Pancreas (tissue), 10 donors: ENCODE measurements around the gene RBM19. TPM values are rescaled to one million over a fixed set of nuclear protein-coding genes. Genes with fewer than 3 reads are reported as not detected.
A peak's percentile ranks its signal among the peaks of the same experiment; 100 is the strongest.

Source experiments
- ATAC-seq, 4 donors: fragments of 200-7000 bp; cut with Tn5 transposase; one replicate each; pipeline versions ENCODE4 v1.8.0 to v1.9.1; 2020; ENCODE audit warnings: mild to moderate bottlenecking in 4 of 4, moderate library complexity in 4 of 4
- DNase-seq, 6 donors: peaks; one replicate each; pipeline ENCODE4 v3.0.0-alpha.2; 2020
- FAIRE-seq: peaks from 2 replicates; lab custom pipeline; 2012; peaks lifted over from hg19 to GRCh38; lab: Jason Lieb, UNC
- H3K27ac ChIP-seq, 4 donors: fragments of 200-600 bp; sonication (generic); 1 replicate in 3 of 4; 2 replicates in 1 of 4; pipeline versions ENCODE4 v1.5.0 to v1.8.0; 2020
- H3K27me3 ChIP-seq, 4 donors: fragments of 200-600 bp; one replicate each; pipeline ENCODE4 v1.8.0; 2021
- H3K36me3 ChIP-seq, 3 donors: fragments of 200-600 bp; sonication (generic) in 1 of 3; one replicate each; pipeline versions ENCODE4 v1.5.0 to v1.8.0; 2020 to 2021
- H3K4me1 ChIP-seq, 3 donors: fragments of 200-600 bp; one replicate each; pipeline ENCODE4 v1.8.0; 2021
- H3K4me3 ChIP-seq, 4 donors: fragments of 200-600 bp; sonication (generic) in 2 of 4; one replicate each; pipeline versions ENCODE4 v1.5.0 to v1.8.0; 2020 to 2021
- H3K9me3 ChIP-seq, 4 donors: fragments of 200-600 bp; one replicate each; pipeline ENCODE4 v1.8.0; 2021
- WGBS, 2 donors: extraction: QIAGEN DNeasy Blood & Tissue Kit; methylation state at CpG; one replicate each; pipeline ENCODE4 v1.1.7; 2013; 5-methylcytosine and 5-hydroxymethylcytosine counted together
- intact Hi-C, 3 donors: fragments of 100-400 bp; cut with DNase I; formaldehyde crosslinking; loops; one replicate each; pipeline versions ENCODE4 v1.11.1 to v1.14.2; 2022
- polyA plus RNA-seq, 2 donors: library from polyadenylated mRNA; stranded (reverse); fragments of 200-250 nt; gene quantifications; one replicate each; pipeline ENCODE4 v1.2.3, GENCODE V29; 2013
- total RNA-seq, 6 donors: library from RNA; stranded (reverse); fragmentation: NEBNext Ultra II Directional in 4 of 6; extraction: Animal tissue kit (Norgen Biotek cat#: 25700) in 4 of 6; gene quantifications; one replicate each; pipeline versions ENCODE4 v1.2.1 to v1.2.4, GENCODE V29; 2021 to 2023
- TF ChIP-seq, protein P1 (sequence below), 4 donors: fragments of 200-600 bp; sonication (generic) in 3 of 4; IDR thresholded peaks; one replicate each; pipeline versions ENCODE4 v1.5.0 to v1.8.0; 2021; ENCODE audit warnings: antibody characterized with exemption in 4 of 4
- donor health status: healthy with polysubstance abuse.
- donor health status: DM: no; HTN: no; CAD: no; lungs with moderate emphysema.
- donor health status: DM: no; HTN: no; CAD: no.
- donor health status: control.
- donor health status: control.
- donor health status: Bipolar disorder and iron deficiency.
- donor health status: DM: yes; HTN: yes; CAD: no.
- donor health status: DM: no; HTN: no; CAD: no.
- donor health status: DM: no; HTN: no; CAD: no.
- donor health status: DM: yes; HTN: yes; CAD: no.

The RBM19 gene
- total and polyA plus RNA-seq, 8 donors: 13.9 to 32.2 (median 15.8) TPM

DNA sequence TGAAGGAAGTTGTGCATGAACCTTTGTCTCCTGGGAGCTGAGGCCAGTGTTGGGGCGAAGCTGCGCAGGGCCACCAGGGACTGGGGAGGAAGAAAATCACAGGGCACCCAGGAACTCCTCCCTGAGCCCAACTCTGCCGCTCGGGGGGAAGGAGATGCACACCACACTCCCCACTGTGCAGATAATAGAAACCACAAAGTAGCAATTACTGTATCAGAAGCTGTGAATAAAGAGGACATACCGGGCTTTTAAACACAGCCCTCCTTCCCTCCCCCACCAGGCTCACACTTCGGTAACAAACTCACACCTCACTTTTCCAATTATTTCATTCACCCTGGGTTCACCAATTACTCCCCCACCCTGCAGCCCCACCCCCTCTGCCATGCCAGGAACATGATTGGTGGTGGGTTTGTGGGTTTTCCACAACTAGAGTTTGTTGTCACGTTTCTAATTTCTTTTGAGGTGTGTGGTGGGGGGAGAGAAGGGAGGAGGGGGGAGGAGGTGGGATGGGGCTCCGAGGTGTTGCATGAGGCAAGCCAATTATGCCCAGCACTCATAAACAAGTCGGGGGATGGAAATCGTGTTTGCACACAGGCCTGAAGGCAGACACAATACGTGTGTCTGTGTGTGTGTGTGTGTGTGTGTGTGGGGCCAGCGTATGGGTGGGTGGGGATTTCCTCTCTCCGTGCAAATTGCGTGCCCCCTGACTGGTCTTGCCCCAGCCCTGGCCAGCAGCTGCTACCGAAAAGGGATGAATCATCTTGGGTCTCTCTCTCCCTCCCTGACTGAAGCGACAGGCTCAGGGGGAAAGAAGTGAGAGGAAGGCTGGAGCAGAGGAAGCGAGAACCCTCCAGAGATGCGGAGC is 103.3 kb downstream of the RBM19 start:
- Histone ChIP-seq H3K4me1 (no peaks in the 10 kb centered on the region), H3K9me3 (no peaks in the 10 kb centered on the region), H3K27ac (no peak overlapping the region), H3K36me3 (peaks cover 0 to 10% (median 7%) of the 10 kb centered on the region in 3 donors), H3K4me3 (no peak overlapping the region), H3K27me3 (no peaks in the 10 kb centered on the region)
- 81 to 82% methylated on average over 18 of the region's 18 CpGs for WGBS, 2 donors
- intact Hi-C loops: no loop called here
- FAIRE-seq (no peak), ATAC-seq (no peak), DNase-seq (no peak)
- TF ChIP-seq, protein P1, sequence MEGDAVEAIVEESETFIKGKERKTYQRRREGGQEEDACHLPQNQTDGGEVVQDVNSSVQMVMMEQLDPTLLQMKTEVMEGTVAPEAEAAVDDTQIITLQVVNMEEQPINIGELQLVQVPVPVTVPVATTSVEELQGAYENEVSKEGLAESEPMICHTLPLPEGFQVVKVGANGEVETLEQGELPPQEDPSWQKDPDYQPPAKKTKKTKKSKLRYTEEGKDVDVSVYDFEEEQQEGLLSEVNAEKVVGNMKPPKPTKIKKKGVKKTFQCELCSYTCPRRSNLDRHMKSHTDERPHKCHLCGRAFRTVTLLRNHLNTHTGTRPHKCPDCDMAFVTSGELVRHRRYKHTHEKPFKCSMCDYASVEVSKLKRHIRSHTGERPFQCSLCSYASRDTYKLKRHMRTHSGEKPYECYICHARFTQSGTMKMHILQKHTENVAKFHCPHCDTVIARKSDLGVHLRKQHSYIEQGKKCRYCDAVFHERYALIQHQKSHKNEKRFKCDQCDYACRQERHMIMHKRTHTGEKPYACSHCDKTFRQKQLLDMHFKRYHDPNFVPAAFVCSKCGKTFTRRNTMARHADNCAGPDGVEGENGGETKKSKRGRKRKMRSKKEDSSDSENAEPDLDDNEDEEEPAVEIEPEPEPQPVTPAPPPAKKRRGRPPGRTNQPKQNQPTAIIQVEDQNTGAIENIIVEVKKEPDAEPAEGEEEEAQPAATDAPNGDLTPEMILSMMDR (IDR thresholded peaks at IDR 0.05): no peak

DNA sequence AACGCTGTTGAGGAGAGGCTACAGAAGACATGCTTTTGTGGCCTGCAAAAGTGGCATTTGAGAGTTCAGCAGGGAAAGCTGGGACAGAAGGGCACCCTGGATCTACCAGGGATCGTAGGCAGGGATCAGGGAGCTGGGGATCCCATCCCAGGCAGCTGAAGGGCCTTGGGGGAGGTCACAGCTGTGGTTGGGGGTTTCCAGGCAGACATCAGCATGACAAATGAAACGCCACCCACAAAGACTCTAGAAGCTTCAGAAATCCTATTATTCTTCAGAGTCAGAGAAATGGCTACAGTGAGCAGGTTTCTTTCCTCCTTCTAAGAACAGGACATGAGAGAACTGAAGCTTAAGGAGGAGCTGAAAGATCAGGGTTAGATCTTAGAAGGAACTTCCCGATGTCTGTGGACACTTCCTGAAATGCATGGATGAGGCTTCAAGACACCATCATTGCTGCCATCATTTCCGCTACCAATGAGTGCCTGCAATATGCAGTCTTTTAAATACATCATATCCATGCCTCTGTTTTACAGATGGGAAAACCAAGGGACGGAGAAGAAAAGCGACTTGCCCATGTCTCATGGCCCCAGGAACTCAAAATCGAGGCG is 104.3 kb downstream of the RBM19 start:
- WGBS, 2 donors: 84 to 90% methylated on average over 9 of the region's 9 CpGs
- Histone ChIP-seq H3K4me1 (no peaks in the 10 kb centered on the region), H3K4me3 (no peak overlapping the region), H3K27ac (no peak overlapping the region), H3K27me3 (no peaks in the 10 kb centered on the region), H3K36me3 (peaks cover 0 to 20% (median 7%) of the 10 kb centered on the region in 3 donors), H3K9me3 (no peaks in the 10 kb centered on the region)
- ATAC-seq (no peak), DNase-seq (no peak), FAIRE-seq (no peak)
- TF ChIP-seq, protein P1 (IDR thresholded peaks at IDR 0.05): no peak
- intact Hi-C loops: no loop called here

DNA sequence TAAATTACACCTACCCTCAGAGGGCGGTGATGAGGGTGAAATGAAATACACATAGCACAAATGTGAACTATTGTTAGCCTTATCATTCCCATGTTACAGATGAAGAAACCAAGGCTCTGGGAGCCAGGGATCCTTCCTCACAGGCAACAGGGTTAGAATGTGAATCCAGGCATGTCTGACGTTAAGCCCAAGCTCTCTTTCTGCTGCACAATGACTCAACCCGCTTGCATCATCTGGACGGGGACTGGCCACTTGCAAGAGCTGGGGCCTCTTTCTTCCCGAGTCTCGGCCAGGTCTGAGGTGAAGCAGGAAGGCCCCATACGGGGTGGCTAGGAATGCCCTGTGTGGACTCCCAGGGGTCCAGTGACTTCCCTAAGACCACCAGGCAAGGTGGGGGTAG is 105.2 kb downstream of the RBM19 start:
- Histone ChIP-seq H3K9me3 (no peaks in the 10 kb centered on the region), H3K27me3 (no peaks in the 10 kb centered on the region), H3K36me3 (peaks cover 0 to 23% (median 7%) of the 10 kb centered on the region in 3 donors), H3K27ac (no peak overlapping the region), H3K4me3 (no peak overlapping the region), H3K4me1 (no peaks in the 10 kb centered on the region)
- peak in 1 of 4 donors; percentile 46 for ATAC-seq
- TF ChIP-seq, protein P1 (IDR thresholded peaks at IDR 0.05): no peak
- FAIRE-seq: no peak
- intact Hi-C loops: no loop called here
- no peak for DNase-seq
- WGBS, 2 donors: 90 to 94% methylated on average over 7 of the region's 7 CpGs

DNA sequence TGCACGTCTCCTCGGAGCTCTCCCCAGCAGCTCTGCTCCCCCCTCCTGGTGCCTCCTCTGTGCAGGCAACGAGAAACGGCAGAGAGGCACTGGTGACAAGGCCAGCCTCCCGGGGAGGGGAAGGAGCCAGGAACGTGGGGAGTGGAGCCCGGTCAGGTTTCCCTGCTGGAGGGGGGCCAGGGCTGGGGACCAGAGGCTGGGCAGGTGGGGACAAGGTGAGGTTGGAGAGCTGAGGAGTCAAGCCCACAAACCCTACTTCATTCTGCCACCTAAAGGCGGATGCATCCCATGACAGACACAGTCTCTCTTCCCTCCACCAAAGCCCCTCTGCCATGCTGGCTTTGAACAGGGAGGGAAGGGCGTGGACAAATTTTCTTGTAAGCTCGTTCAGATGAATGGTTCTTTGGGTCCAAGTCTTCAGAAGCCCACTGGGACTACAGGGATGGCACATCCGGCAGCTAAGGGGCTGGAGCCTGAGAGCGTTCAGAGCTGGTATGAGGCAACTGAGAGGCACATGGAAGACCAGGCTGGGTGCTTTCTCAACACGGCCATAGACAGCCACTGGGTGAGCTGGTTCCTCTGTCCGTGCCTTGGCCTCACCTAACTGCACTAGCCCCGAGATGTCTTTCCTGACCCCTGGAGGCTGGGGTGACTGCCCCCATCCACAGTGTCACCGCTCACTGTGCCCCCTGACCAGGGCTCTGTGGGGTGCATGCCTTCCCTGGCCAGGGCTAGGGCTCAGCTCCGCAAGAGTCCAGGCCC is 105.9 kb downstream of the RBM19 start:
- no peak overlapping the region for H3K27ac ChIP-seq
- intact Hi-C loops: no loop called here
- peaks cover 0 to 23% (median 7%) of the 10 kb centered on the region in 3 donors for H3K36me3 ChIP-seq
- H3K27me3 ChIP-seq: no peaks in the 10 kb centered on the region
- FAIRE-seq: no peak
- WGBS, 2 donors: 80 to 84% methylated on average over 17 of the region's 17 CpGs
- H3K4me1 ChIP-seq: no peaks in the 10 kb centered on the region
- DNase-seq: no peak
- peak in 1 of 4 donors; percentile 48 for ATAC-seq
- TF ChIP-seq, protein P1 (IDR thresholded peaks at IDR 0.05): no peak
- no peak overlapping the region for H3K4me3 ChIP-seq
- H3K9me3 ChIP-seq: no peaks in the 10 kb centered on the region
